ENCODE data around the gene ZSWIM6.

The ZSWIM6 gene

GRCh38 chr5:61332851-61333320 is 828 bp downstream of the ZSWIM6 start:
- DNase-seq (ENCODE audit: low spot score), result peak; percentile 52

- peak; percentile 40 for DNase-seq (ENCODE audit: low spot score)
Observed at GRCh38 chr5:61333321-61333953, 1.4 kb downstream of the ZSWIM6 start.

GRCh38 chr5:61333954-61334867 is 2.2 kb downstream of the ZSWIM6 start:
- no peak for DNase-seq (ENCODE audit: low spot score)

GRCh38 chr5:61334868-61335615 is 3.0 kb downstream of the ZSWIM6 start:
- DNase-seq (ENCODE audit: low spot score), result peak; percentile 57

GRCh38 chr5:61339764-61340163 is 7.7 kb downstream of the ZSWIM6 start:
- DNase-seq (ENCODE audit: low spot score), result no peak

GRCh38 chr5:61340775-61341361 is 8.8 kb downstream of the ZSWIM6 start:
- DNase-seq (ENCODE audit: low spot score), result no peak

- DNase-seq (ENCODE audit: low spot score), result no peak
Observed at GRCh38 chr5:61342071-61342501, 10.0 kb downstream of the ZSWIM6 start.

GRCh38 chr5:61344187-61344944 is 12.3 kb downstream of the ZSWIM6 start:
- no peak for DNase-seq (ENCODE audit: low spot score)

GRCh38 chr5:61346511-61346910 is 14.5 kb downstream of the ZSWIM6 start:
- no peak for DNase-seq (ENCODE audit: low spot score)

- no peak for DNase-seq (ENCODE audit: low spot score)
Observed at GRCh38 chr5:61347080-61347479, 15.0 kb downstream of the ZSWIM6 start.

- no peak for DNase-seq (ENCODE audit: low spot score)
Observed at GRCh38 chr5:61348447-61348846, 16.4 kb downstream of the ZSWIM6 start.

GRCh38 chr5:61349935-61350334 is 17.9 kb downstream of the ZSWIM6 start:
- no peak for DNase-seq (ENCODE audit: low spot score)

GRCh38 chr5:61350535-61350934 is 18.5 kb downstream of the ZSWIM6 start:
- DNase-seq (ENCODE audit: low spot score), result no peak

- no peak for DNase-seq (ENCODE audit: low spot score)
Observed at GRCh38 chr5:61351733-61352132, 19.7 kb downstream of the ZSWIM6 start.

GRCh38 chr5:61352180-61352579 is 20.1 kb downstream of the ZSWIM6 start:
- no peak for DNase-seq (ENCODE audit: low spot score)

GRCh38 chr5:61352612-61353156 is 20.6 kb downstream of the ZSWIM6 start:
- no peak for DNase-seq (ENCODE audit: low spot score)

- no peak for DNase-seq (ENCODE audit: low spot score)
Observed at GRCh38 chr5:61353293-61353692, 21.2 kb downstream of the ZSWIM6 start.

- no peak for DNase-seq (ENCODE audit: low spot score)
Observed at GRCh38 chr5:61354199-61354598, 22.1 kb downstream of the ZSWIM6 start.

- no peak for DNase-seq (ENCODE audit: low spot score)
Observed at GRCh38 chr5:61357745-61358144, 25.7 kb downstream of the ZSWIM6 start.

GRCh38 chr5:61362796-61363368 is 30.8 kb downstream of the ZSWIM6 start:
- DNase-seq (ENCODE audit: low spot score), result no peak
